H1 (cell line): ENCODE measurements around the gene TBX4. TPM values are rescaled to one million over a fixed set of nuclear protein-coding genes. Genes with fewer than 3 reads are reported as not detected.

Experiments used
- CTCF ChIA-PET: fragments of 300-600 bp; sonication (Branson Sonifier 250); formaldehyde crosslinking; loops from one replicate; lab custom pipeline; 2021; ENCODE audit not compliant: partially characterized antibody; lab: Charles Lee
- POLR2A ChIA-PET: fragments of 300-600 bp; sonication (Branson Sonifier 250); formaldehyde crosslinking; loops from one replicate; lab custom pipeline; 2021; ENCODE audit warnings: inconsistent platforms; ENCODE audit not compliant: partially characterized antibody; lab: Charles Lee
- DNase-seq, 2 experiments: peaks; one replicate each; pipeline versions ENCODE4 v3.0.0 to v3.0.0-alpha.2; 2010 to 2022; ENCODE audit warnings: low spot score in 2 of 2, low read depth in 1 of 2, mixed read lengths in 1 of 2
- FAIRE-seq: peaks from 2 replicates; lab custom pipeline; 2011; peaks lifted over from hg19 to GRCh38; lab: Jason Lieb, UNC
- H2AFZ ChIP-seq: 2 replicates; pipeline ENCODE4 v1.8.1; 2012; ENCODE audit warnings: low read length, inconsistent platforms
- H2AK5ac ChIP-seq: 2 replicates; pipeline ENCODE4 v1.6.1; 2013; ENCODE audit warnings: low read depth, low read length
- H2BK120ac ChIP-seq: replicated peaks from 2 replicates; pipeline ENCODE3; 2013; ENCODE audit warnings: low read depth, low read length, inconsistent platforms
- H2BK12ac ChIP-seq: 2 replicates; pipeline ENCODE4 v1.6.1; 2013; ENCODE audit warnings: low read depth, low read length
- H2BK15ac ChIP-seq: 2 replicates; pipeline ENCODE4 v1.6.1; 2013; ENCODE audit warnings: low read length
- H2BK20ac ChIP-seq: 2 replicates; pipeline ENCODE4 v1.6.1; 2013; ENCODE audit warnings: low read length
- H2BK5ac ChIP-seq: 2 replicates; pipeline ENCODE4 v1.6.1; 2013; ENCODE audit warnings: low read depth, low read length
- H3K14ac ChIP-seq: 2 replicates; pipeline ENCODE4 v1.6.1; 2013; ENCODE audit warnings: inconsistent platforms; ENCODE audit not compliant: insufficient read length
- H3K18ac ChIP-seq: 2 replicates; pipeline ENCODE4 v1.6.1; 2013; ENCODE audit warnings: low read length; ENCODE audit errors: extremely low read depth
- H3K23ac ChIP-seq: 2 replicates; pipeline ENCODE4 v1.6.1; 2013; ENCODE audit warnings: inconsistent platforms; ENCODE audit not compliant: insufficient read length
- H3K23me2 ChIP-seq: 2 replicates; pipeline ENCODE4 v1.6.1; 2013; ENCODE audit warnings: low read depth, low read length
- H3K27ac ChIP-seq: 2 replicates; pipeline ENCODE4 v1.6.1; 2011; ENCODE audit warnings: low read depth, low read length, inconsistent platforms
- H3K27me3 ChIP-seq, 4 experiments: replicated peaks in 1 of 4; 1 replicate in 1 of 4; 2 replicates in 3 of 4; pipeline versions ENCODE4 v1.6.1 to v1.8.1; 2011 to 2013; ENCODE audit warnings: low read length in 3 of 4, mild to moderate bottlenecking in 3 of 4, inconsistent platforms in 2 of 4, mixed read lengths in 2 of 4, moderate library complexity in 1 of 4; ENCODE audit not compliant: control insufficient read depth in 3 of 4, insufficient read depth in 3 of 4; ENCODE audit errors: extremely low read depth in 1 of 4
- H3K36me3 ChIP-seq, 4 experiments: 2 replicates each; pipeline versions ENCODE4 v1.6.1 to v1.8.1; 2011 to 2013; ENCODE audit warnings: mild to moderate bottlenecking in 4 of 4, low read length in 3 of 4, moderate library complexity in 2 of 4, control low read depth in 1 of 4, inconsistent platforms in 1 of 4; ENCODE audit not compliant: insufficient read depth in 4 of 4, control insufficient read depth in 2 of 4
- H3K4ac ChIP-seq: replicated peaks from 2 replicates; pipeline ENCODE3; 2013; ENCODE audit warnings: low read length, low read depth, mixed read lengths, inconsistent platforms; ENCODE audit not compliant: insufficient read length
- H3K4me1 ChIP-seq, 4 experiments: replicated peaks in 1 of 4; 1 replicate in 1 of 4; 2 replicates in 3 of 4; pipeline versions ENCODE4 v1.6.1 to v1.8.1; 2011 to 2013; ENCODE audit warnings: low read length in 3 of 4, inconsistent platforms in 2 of 4, mixed read lengths in 1 of 4; ENCODE audit not compliant: insufficient read depth in 4 of 4, control insufficient read depth in 3 of 4
- H3K4me2 ChIP-seq, 2 experiments: 2 replicates each; pipeline versions ENCODE4 v1.6.1 to v1.8.1; 2011 to 2013; ENCODE audit warnings: low read depth in 2 of 2, low read length in 2 of 2, control low read depth in 1 of 2, inconsistent platforms in 1 of 2, mild to moderate bottlenecking in 1 of 2; ENCODE audit not compliant: insufficient read depth in 1 of 2
- H3K4me3 ChIP-seq, 4 experiments: fragments of 200-600, 300-600 bp in 1 of 4; sonication (generic), shearing (Covaris generic), sonication (Bioruptor Twin) in 1 of 4; 2 replicates each; pipeline versions ENCODE4 v1.5.1 to v1.8.1; 2011 to 2016; ENCODE audit warnings: low read length in 4 of 4, low read depth in 3 of 4, control low read depth in 2 of 4, inconsistent platforms in 2 of 4, mild to moderate bottlenecking in 2 of 4, mixed read lengths in 1 of 4, moderate library complexity in 1 of 4; ENCODE audit not compliant: insufficient read depth in 2 of 4; ENCODE audit errors: extremely low read depth in 1 of 4
- H3K56ac ChIP-seq: replicated peaks from 2 replicates; pipeline ENCODE3; 2013; ENCODE audit warnings: low read depth, mild to moderate bottlenecking, mixed read lengths, low read length, inconsistent platforms; ENCODE audit not compliant: insufficient read length
- H3K79me1 ChIP-seq: 2 replicates; pipeline ENCODE4 v1.6.1; 2013; ENCODE audit warnings: low read depth, low read length, control low read depth
- H3K79me2 ChIP-seq, 2 experiments: 2 replicates each; pipeline versions ENCODE4 v1.6.1 to v1.8.1; 2012 to 2013; ENCODE audit warnings: low read length in 2 of 2, mild to moderate bottlenecking in 2 of 2, inconsistent platforms in 1 of 2; ENCODE audit not compliant: insufficient read depth in 2 of 2, control insufficient read depth in 1 of 2
- H3K9ac ChIP-seq, 4 experiments: replicated peaks in 1 of 4; 1 replicate in 1 of 4; 2 replicates in 3 of 4; pipeline versions ENCODE4 v1.6.1 to v1.8.1; 2011 to 2013; ENCODE audit warnings: low read depth in 3 of 4, low read length in 3 of 4, control low read depth in 2 of 4, mild to moderate bottlenecking in 2 of 4, moderate library complexity in 2 of 4, inconsistent platforms in 1 of 4; ENCODE audit errors: extremely low read depth in 1 of 4
- H3K9me3 ChIP-seq, 2 experiments: 2 replicates each; pipeline versions ENCODE4 v1.6.1 to v1.8.1; 2012 to 2013; ENCODE audit warnings: mild to moderate bottlenecking in 2 of 2, moderate library complexity in 2 of 2, control low read depth in 1 of 2, inconsistent platforms in 1 of 2, low read depth in 1 of 2, low read length in 1 of 2, mixed read lengths in 1 of 2; ENCODE audit not compliant: insufficient read depth in 2 of 2
- H4K20me1 ChIP-seq, 2 experiments: replicated peaks in 1 of 2; 2 replicates each; pipeline versions ENCODE3 to v1.8.1; 2011 to 2013; ENCODE audit warnings: inconsistent platforms in 2 of 2, low read length in 2 of 2, mild to moderate bottlenecking in 1 of 2; ENCODE audit not compliant: insufficient read depth in 2 of 2, control insufficient read depth in 1 of 2
- H4K5ac ChIP-seq: 2 replicates; pipeline ENCODE4 v1.6.1; 2013; ENCODE audit warnings: low read length, low read depth, mixed read lengths, inconsistent platforms; ENCODE audit not compliant: insufficient read length
- H4K8ac ChIP-seq: 2 replicates; pipeline ENCODE4 v1.8.0; 2013; ENCODE audit warnings: mild to moderate bottlenecking, moderate library complexity, low read length, inconsistent platforms; ENCODE audit not compliant: insufficient read depth; ENCODE audit errors: extremely low read depth
- H4K91ac ChIP-seq: replicated peaks from 2 replicates; pipeline ENCODE3; 2013; ENCODE audit warnings: low read length, mixed read lengths, inconsistent platforms; ENCODE audit not compliant: insufficient read length
- BRCA1 ChIP-seq: IDR thresholded peaks from 2 replicates; pipeline ENCODE4 v1.6.1; 2012; ENCODE audit warnings: low read depth, low read length, improper control_type of control experiment
- CEBPB ChIP-seq: IDR thresholded peaks from 2 replicates; pipeline ENCODE4 v1.6.1; 2012; ENCODE audit warnings: low read depth, low read length
- CHD1 ChIP-seq: IDR thresholded peaks from 2 replicates; pipeline ENCODE4 v1.6.1; 2012; ENCODE audit warnings: low read depth, low read length, improper control_type of control experiment
- CHD2 ChIP-seq: IDR thresholded peaks from 2 replicates; pipeline ENCODE4 v1.6.1; 2012; ENCODE audit warnings: low read length, improper control_type of control experiment
- EZH2 ChIP-seq: fragments of 200-600 bp; sonication (generic); IDR thresholded peaks from 2 replicates; pipeline ENCODE4 v1.7.1; 2012; ENCODE audit warnings: low read depth, mild to moderate bottlenecking, moderate library complexity, low read length, inconsistent platforms; ENCODE audit not compliant: severe bottlenecking
- FOSL1 ChIP-seq: IDR thresholded peaks from 2 replicates; pipeline ENCODE4 v1.6.1; 2011; ENCODE audit warnings: mild to moderate bottlenecking, low read depth, low read length, moderate library complexity; ENCODE audit not compliant: insufficient read depth
- KDM1A ChIP-seq: fragments of 200-600, 300-600 bp; sonication (generic); IDR thresholded peaks from 2 replicates; pipeline ENCODE4 v1.7.1; 2016; ENCODE audit warnings: mild to moderate bottlenecking, low read length, borderline replicate concordance
- PHF8 ChIP-seq: fragments of 200-600 bp; sonication (generic); conservative IDR thresholded peaks from 2 replicates; pipeline ENCODE4 v1.7.1; 2012; ENCODE audit warnings: low read depth, mild to moderate bottlenecking, inconsistent platforms, low read length, moderate library complexity
- SAP30 ChIP-seq: fragments of 300-600 bp; sonication (generic); IDR thresholded peaks from 2 replicates; pipeline ENCODE4 v1.7.1; 2012; ENCODE audit warnings: low read length, moderate library complexity, mild to moderate bottlenecking, inconsistent platforms; ENCODE audit not compliant: insufficient read depth, insufficient replicate concordance
- TAF7 ChIP-seq: optimal IDR thresholded peaks from 2 replicates; pipeline ENCODE3; 2011; ENCODE audit warnings: low read depth, mild to moderate bottlenecking, inconsistent platforms, low read length, moderate library complexity, borderline replicate concordance
- TCF12 ChIP-seq: IDR thresholded peaks from 2 replicates; pipeline ENCODE4 v1.6.1; 2011; ENCODE audit warnings: low read depth, mild to moderate bottlenecking, low read length
- WGBS, 2 experiments: shearing (Covaris generic) in 1 of 2; methylation state at CpG; one replicate each; pipeline versions ENCODE4 v1.1.6 to v1.1.7; 2013 to 2015; ENCODE audit warnings: low lambda C conversion rate in 2 of 2, mixed read lengths in 2 of 2, inconsistent platforms in 1 of 2, low coverage in 1 of 2, missing lambda C conversion rate in 1 of 2; ENCODE audit not compliant: insufficient replicate concordance in 2 of 2, insufficient coverage in 1 of 2, insufficient read length in 1 of 2; ENCODE audit errors: extremely low coverage in 1 of 2, missing lambda C conversion rate in 1 of 2; 5-methylcytosine and 5-hydroxymethylcytosine counted together
- polyA plus RNA-seq, 7 experiments: library from polyadenylated mRNA; depleted of rRNA in 3 of 7; stranded (reverse) in 5 of 7; unstranded in 2 of 7; fragments of >200 nt in 5 of 7; fragments of 200-250 nt in 2 of 7; gene quantifications; 1 replicate in 5 of 7; 2 replicates in 1 of 7; 4 replicates in 1 of 7; pipeline versions ENCODE4 v1.2.1 to v1.2.3, GENCODE V29; 2011 to 2013; ENCODE audit warnings: missing spikeins in 2 of 7, mixed read lengths in 2 of 7
- total RNA-seq: library from RNA; stranded (reverse); fragmentation: NEBNext Ultra II Directional; extraction: Animal tissue kit (Norgen Biotek cat#: 25700); gene quantifications from 2 replicates; pipeline ENCODE4 v1.2.1, GENCODE V29; 2021
- TF ChIP-seq, protein P1 (sequence below), 3 experiments: IDR thresholded peaks; 1 replicate in 2 of 3; 2 replicates in 1 of 3; pipeline versions ENCODE4 v1.5.1 to v1.6.1; 2011; ENCODE audit warnings: low read length in 3 of 3, mild to moderate bottlenecking in 3 of 3, inconsistent platforms in 2 of 3, low read depth in 1 of 3, moderate library complexity in 1 of 3; ENCODE audit not compliant: insufficient read depth in 1 of 3; ENCODE audit errors: control extremely low read depth in 1 of 3

The TBX4 gene
- total and polyA plus RNA-seq, 2 of the 8 experiments (the other 6 are each of a cell fraction or from before 2014, with no cell fraction given) = 0.02 TPM; not detected in 1

DNA sequence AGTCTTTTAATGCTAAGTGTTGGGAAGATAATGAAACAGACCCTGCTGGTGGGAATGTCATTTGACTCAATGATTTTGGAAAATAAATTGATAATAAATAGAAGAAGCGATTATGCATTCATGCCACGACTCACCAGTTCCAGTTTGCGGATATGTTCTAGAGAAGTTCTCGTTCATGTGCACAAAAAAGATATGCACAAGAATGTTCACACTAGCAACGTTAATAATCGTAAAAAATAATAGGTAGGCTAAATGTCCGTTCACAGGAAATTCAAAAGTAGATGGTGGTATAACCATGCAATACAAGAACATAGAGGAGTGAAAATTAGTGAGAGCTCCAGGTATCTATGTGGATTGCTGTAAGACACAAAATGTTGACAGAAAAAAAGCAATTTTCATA, 79.0 kb downstream of the TBX4 start:
- no peaks in the 10 kb centered on the region; a peak in 1 of 8 replicates for H3K36me3 ChIP-seq
- DNase-seq (no peak), FAIRE-seq (no peak)
- no peak overlapping the region for H2BK120ac ChIP-seq
- H3K27me3 ChIP-seq = no peaks in the 10 kb centered on the region
- no peak overlapping the region for H3K56ac ChIP-seq
- H3K18ac ChIP-seq = no peak overlapping the region
- ChIA-PET CTCF (interaction anchor here (2.1 kb wide), 1 partner anchor 19 kb away, joined by 8 read pairs; no protein-coding TSS in a partner anchor), POLR2A (no interaction called here)
- no peak overlapping the region for H3K4me2 ChIP-seq
- H2AFZ ChIP-seq = no peak overlapping the region
- H3K4me3 ChIP-seq = no peak overlapping the region
- no peak overlapping the region for H4K5ac ChIP-seq
- no peak overlapping the region for H4K91ac ChIP-seq
- H2AK5ac ChIP-seq = no peak overlapping the region
- no peak overlapping the region for H3K9ac ChIP-seq
- no peak overlapping the region for H2BK15ac ChIP-seq
- H3K4me1 ChIP-seq = no peaks in the 10 kb centered on the region
- no peaks in the 10 kb centered on the region for H3K79me1 ChIP-seq
- H3K23me2 ChIP-seq = no peaks in the 10 kb centered on the region
- no peak overlapping the region for H2BK12ac ChIP-seq
- H2BK20ac ChIP-seq = no peak overlapping the region
- WGBS, 2 experiments = 85% methylated on average over 7 of the region's 7 CpGs; no CpG with 5 or more reads in 1 of the 2 experiments
- no peak overlapping the region for H3K27ac ChIP-seq
- no peaks in the 10 kb centered on the region for H4K20me1 ChIP-seq
- no peak overlapping the region for H2BK5ac ChIP-seq
- H4K8ac ChIP-seq = no peak overlapping the region
- H3K79me2 ChIP-seq = no peaks in the 10 kb centered on the region
- H3K23ac ChIP-seq = no peak overlapping the region
- H3K14ac ChIP-seq = no peak overlapping the region
- no peak overlapping the region for H3K4ac ChIP-seq
- no peaks in the 10 kb centered on the region for H3K9me3 ChIP-seq
- TF ChIP-seq FOSL1 = no peak
- TF ChIP-seq SAP30 = no peak
- no peak for TF ChIP-seq KDM1A
- TF ChIP-seq, protein P1, sequence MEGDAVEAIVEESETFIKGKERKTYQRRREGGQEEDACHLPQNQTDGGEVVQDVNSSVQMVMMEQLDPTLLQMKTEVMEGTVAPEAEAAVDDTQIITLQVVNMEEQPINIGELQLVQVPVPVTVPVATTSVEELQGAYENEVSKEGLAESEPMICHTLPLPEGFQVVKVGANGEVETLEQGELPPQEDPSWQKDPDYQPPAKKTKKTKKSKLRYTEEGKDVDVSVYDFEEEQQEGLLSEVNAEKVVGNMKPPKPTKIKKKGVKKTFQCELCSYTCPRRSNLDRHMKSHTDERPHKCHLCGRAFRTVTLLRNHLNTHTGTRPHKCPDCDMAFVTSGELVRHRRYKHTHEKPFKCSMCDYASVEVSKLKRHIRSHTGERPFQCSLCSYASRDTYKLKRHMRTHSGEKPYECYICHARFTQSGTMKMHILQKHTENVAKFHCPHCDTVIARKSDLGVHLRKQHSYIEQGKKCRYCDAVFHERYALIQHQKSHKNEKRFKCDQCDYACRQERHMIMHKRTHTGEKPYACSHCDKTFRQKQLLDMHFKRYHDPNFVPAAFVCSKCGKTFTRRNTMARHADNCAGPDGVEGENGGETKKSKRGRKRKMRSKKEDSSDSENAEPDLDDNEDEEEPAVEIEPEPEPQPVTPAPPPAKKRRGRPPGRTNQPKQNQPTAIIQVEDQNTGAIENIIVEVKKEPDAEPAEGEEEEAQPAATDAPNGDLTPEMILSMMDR (IDR thresholded peaks at IDR 0.05; ENCODE audit: control extremely low read depth in 1 of 3, insufficient read depth in 1 of 3, low read depth in 1 of 3, low read length in 3 of 3) = no peak
- no peak for TF ChIP-seq EZH2
- no peak for TF ChIP-seq CHD1
- TF ChIP-seq CEBPB = no peak
- no peak for TF ChIP-seq TCF12
- TF ChIP-seq TAF7 = no peak
- TF ChIP-seq PHF8 = no peak
- no peak for TF ChIP-seq BRCA1
- no peak for TF ChIP-seq CHD2
